Heart left ventricle (tissue), 16 donors: ENCODE measurements around the gene TNS1. TPM values are rescaled to one million over a fixed set of nuclear protein-coding genes. Genes with fewer than 3 reads are reported as not detected.

Source experiments
- ATAC-seq, 4 donors: fragments of 200-7000 bp; cut with Tn5 transposase; one replicate each; pipeline ENCODE4 v1.9.1; 2020 to 2022; ENCODE audit warnings: moderate library complexity in 4 of 4, mild to moderate bottlenecking in 3 of 4, moderate number of reproducible peaks in 1 of 4
- DNase-seq, 5 donors: peaks; one replicate each; pipeline ENCODE4 v3.0.0-alpha.2; 2020
- H3K27ac ChIP-seq, 12 donors: fragments of 200-600 bp; sonication (generic) in 4 of 12; one replicate each; pipeline versions ENCODE4 v1.5.0 to v1.8.0; 2016 to 2022; ENCODE audit warnings: mild to moderate bottlenecking in 2 of 12
- H3K27me3 ChIP-seq, 9 donors: fragments of 200-600 bp; sonication (generic) in 2 of 9; one replicate each; pipeline versions ENCODE4 v1.5.1 to v1.8.0; 2016 to 2022; ENCODE audit warnings: mild to moderate bottlenecking in 3 of 9
- H3K36me3 ChIP-seq, 9 donors: fragments of 200-600 bp; sonication (generic) in 2 of 9; one replicate each; pipeline versions ENCODE4 v1.5.0 to v1.8.0; 2018 to 2022; ENCODE audit warnings: mild to moderate bottlenecking in 2 of 9
- H3K4me1 ChIP-seq, 12 donors: fragments of 200-600 bp; sonication (generic) in 4 of 12; one replicate each; pipeline versions ENCODE4 v1.5.0 to v1.8.0; 2016 to 2022; ENCODE audit warnings: mild to moderate bottlenecking in 3 of 12
- H3K4me3 ChIP-seq, 12 donors: fragments of 200-600 bp; sonication (generic) in 4 of 12; one replicate each; pipeline versions ENCODE4 v1.5.0 to v1.8.0; 2017 to 2022; ENCODE audit warnings: mild to moderate bottlenecking in 9 of 12, moderate library complexity in 4 of 12
- H3K9me3 ChIP-seq, 12 donors: fragments of 200-600 bp; sonication (generic) in 4 of 12; one replicate each; pipeline versions ENCODE4 v1.5.0 to v1.8.0; 2016 to 2022; ENCODE audit warnings: mild to moderate bottlenecking in 1 of 12
- POLR2A ChIP-seq, 2 donors: fragments of 450-650 bp; IDR thresholded peaks; one replicate each; pipeline ENCODE4 v1.6.1; 2017; ENCODE audit warnings: antibody characterized with exemption in 2 of 2, mild to moderate bottlenecking in 2 of 2, moderate library complexity in 2 of 2
- WGBS, 4 donors: extraction: QIAGEN DNeasy Blood & Tissue Kit in 2 of 4; methylation state at CpG; one replicate each; pipeline versions ENCODE4 v1.1.5 to v1.1.7; 2013 to 2018; 5-methylcytosine and 5-hydroxymethylcytosine counted together
- intact Hi-C, 10 donors: fragments of 100-400 bp; cut with DNase I; formaldehyde crosslinking; loops; one replicate each; pipeline versions ENCODE4 v1.11.1 to v1.14.2; 2022
- polyA plus RNA-seq, 2 donors: library from polyadenylated mRNA; stranded (reverse); fragments of 200-250 nt; gene quantifications; one replicate each; pipeline ENCODE4 v1.2.3, GENCODE V29; 2013
- total RNA-seq, 9 donors: library from RNA; depleted of rRNA in 2 of 9; stranded (reverse); fragments of >200 nt in 2 of 9; fragmentation: NEBNext Ultra II Directional in 3 of 9; extraction: Animal tissue kit (Norgen Biotek cat#: 25700) in 3 of 9; gene quantifications; one replicate each; pipeline versions ENCODE4 v1.1.0 to v1.2.4, GENCODE V29; 2016 to 2023
- TF ChIP-seq, protein P1 (sequence below), 12 donors: fragments of 200-600 bp; sonication (generic) in 4 of 12; IDR thresholded peaks; one replicate each; pipeline versions ENCODE4 v1.5.0 to v1.8.0; 2018 to 2022; ENCODE audit warnings: antibody characterized with exemption in 12 of 12, mild to moderate bottlenecking in 5 of 12
- donor health status: ischemic (EF 13 %, LVEDD 7.1; RV severe dilation, severe dysfunction).
- donor health status: healthy with polysubstance abuse.
- donor health status: DM: no; HTN: yes; CAD: no.
- donor health status: DM: no; HTN: no; CAD: no.
- donor health status: ischemic (EF 25% LVEDD 6.9; RV normal size, moderate dysfunction).
- donor health status: ischemic (EF 25% LVEDD 5.7; RV mildly dilated, moderate dysfunction).
- donor health status: healthy.
- donor health status: DM: yes; HTN: yes; CAD: no.
- donor health status: ischemic (EF 35%, LVEDD 5.7; RV mildly dilated, moderate dysfunction).
- donor health status: nonischemic (EF 11% LVEDD 7.7; RV severe dilation, severe dysfunction).
- donor health status: DM: yes; HTN: yes; CAD: no.
- donor health status: PGD.
- donor health status: ischemic (EF 29% LVEDD 5.4; RV normal size, mild dysfunction).
- donor health status: nonischemic (EF 23%, LVEDD 6.1; RV moderate dilation, normal function).

The TNS1 gene
- total and polyA plus RNA-seq, 11 donors = 243 to 899 (median 669) TPM

DNA sequence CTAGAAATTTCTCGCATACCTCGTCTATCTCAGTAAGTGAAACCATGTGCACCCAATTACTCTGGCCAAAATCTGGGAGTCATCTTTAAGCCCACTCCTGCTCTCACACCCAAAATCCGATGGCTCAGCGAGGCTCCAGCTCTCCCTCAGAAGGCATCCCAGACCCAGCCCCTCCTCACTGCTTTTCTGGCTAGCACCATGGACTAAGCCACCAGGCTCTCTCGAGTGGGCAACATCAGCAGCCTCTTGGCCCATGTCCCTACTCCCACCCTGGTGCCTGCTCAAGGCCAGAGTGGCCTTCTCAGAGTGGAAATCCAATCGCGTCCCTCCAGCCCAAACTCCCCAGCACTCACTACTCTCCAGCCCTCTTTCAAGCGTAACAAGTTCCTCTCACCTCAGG, 27.2 kb downstream of the TNS1 start:
- Histone ChIP-seq H3K4me1 (peaks cover 11 to 88% (median 54%) of the 10 kb centered on the region in 12 donors), H3K9me3 (no peaks in the 10 kb centered on the region), H3K27me3 (no peaks in the 10 kb centered on the region), H3K4me3 (no peak overlapping the region), H3K36me3 (peaks cover 0 to 6% (median 0%) of the 10 kb centered on the region in 9 donors), H3K27ac (peak overlapping the region in 2 of 12 donors; percentile 12 to 91)
- intact Hi-C loops = no loop called here
- no peak for ATAC-seq
- 77 to 85% (median 83%) methylated on average over 8 of the region's 8 CpGs for WGBS, 4 donors
- peak in 2 of 5 donors; percentile 24 to 34 for DNase-seq
- TF ChIP-seq POLR2A (IDR thresholded peaks at IDR 0.05) = no peak
- TF ChIP-seq, protein P1, sequence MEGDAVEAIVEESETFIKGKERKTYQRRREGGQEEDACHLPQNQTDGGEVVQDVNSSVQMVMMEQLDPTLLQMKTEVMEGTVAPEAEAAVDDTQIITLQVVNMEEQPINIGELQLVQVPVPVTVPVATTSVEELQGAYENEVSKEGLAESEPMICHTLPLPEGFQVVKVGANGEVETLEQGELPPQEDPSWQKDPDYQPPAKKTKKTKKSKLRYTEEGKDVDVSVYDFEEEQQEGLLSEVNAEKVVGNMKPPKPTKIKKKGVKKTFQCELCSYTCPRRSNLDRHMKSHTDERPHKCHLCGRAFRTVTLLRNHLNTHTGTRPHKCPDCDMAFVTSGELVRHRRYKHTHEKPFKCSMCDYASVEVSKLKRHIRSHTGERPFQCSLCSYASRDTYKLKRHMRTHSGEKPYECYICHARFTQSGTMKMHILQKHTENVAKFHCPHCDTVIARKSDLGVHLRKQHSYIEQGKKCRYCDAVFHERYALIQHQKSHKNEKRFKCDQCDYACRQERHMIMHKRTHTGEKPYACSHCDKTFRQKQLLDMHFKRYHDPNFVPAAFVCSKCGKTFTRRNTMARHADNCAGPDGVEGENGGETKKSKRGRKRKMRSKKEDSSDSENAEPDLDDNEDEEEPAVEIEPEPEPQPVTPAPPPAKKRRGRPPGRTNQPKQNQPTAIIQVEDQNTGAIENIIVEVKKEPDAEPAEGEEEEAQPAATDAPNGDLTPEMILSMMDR (IDR thresholded peaks at IDR 0.05) = no peak

DNA sequence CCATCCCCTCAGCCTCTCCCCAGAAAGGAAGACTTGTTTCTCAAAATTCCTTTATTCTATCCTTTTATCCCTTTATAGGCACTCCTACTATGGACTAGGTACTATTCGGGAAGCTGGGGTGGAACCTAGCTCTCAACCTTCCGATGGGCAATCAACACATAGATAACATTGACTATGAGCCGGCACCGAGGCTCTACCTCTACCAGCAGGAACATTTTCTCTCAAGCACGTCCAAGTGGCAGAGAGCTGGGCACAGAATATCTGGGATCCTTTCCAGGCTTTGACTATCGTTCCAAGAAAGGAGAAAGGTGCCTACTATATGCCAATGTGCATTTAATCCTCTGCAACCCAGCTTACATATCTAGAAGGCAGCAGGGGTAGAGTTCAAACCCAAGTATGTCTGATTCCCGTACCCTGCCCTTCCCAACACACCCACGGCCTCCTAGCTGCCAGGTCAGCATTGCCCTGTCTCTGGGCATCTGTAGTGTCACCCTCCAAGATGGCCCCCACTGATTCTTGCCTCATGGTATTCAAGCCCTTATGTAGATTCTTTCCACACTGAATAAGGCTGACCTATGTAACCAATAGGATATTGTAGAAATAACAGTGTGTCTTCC, 28.3 kb downstream of the TNS1 start:
- Histone ChIP-seq H3K27ac (peak overlapping the region in 8 of 12 donors; percentile 12 to 91 (median 46)), H3K9me3 (no peaks in the 10 kb centered on the region), H3K4me1 (peaks cover 6 to 77% (median 43%) of the 10 kb centered on the region in 12 donors), H3K4me3 (no peak overlapping the region), H3K36me3 (peaks cover 0 to 6% (median 0%) of the 10 kb centered on the region in 9 donors), H3K27me3 (no peaks in the 10 kb centered on the region)
- no peak for TF ChIP-seq POLR2A (IDR thresholded peaks at IDR 0.05)
- TF ChIP-seq, protein P1 (IDR thresholded peaks at IDR 0.05) = no peak
- ATAC-seq (peak in 3 of 4 donors; percentile 18 to 33 (median 31)), DNase-seq (peak in 3 of 5 donors; percentile 34 to 55 (median 35))
- WGBS, 4 donors = 51 to 66% (median 59%) methylated on average over 8 of the region's 8 CpGs
- intact Hi-C loops = no loop called here

DNA sequence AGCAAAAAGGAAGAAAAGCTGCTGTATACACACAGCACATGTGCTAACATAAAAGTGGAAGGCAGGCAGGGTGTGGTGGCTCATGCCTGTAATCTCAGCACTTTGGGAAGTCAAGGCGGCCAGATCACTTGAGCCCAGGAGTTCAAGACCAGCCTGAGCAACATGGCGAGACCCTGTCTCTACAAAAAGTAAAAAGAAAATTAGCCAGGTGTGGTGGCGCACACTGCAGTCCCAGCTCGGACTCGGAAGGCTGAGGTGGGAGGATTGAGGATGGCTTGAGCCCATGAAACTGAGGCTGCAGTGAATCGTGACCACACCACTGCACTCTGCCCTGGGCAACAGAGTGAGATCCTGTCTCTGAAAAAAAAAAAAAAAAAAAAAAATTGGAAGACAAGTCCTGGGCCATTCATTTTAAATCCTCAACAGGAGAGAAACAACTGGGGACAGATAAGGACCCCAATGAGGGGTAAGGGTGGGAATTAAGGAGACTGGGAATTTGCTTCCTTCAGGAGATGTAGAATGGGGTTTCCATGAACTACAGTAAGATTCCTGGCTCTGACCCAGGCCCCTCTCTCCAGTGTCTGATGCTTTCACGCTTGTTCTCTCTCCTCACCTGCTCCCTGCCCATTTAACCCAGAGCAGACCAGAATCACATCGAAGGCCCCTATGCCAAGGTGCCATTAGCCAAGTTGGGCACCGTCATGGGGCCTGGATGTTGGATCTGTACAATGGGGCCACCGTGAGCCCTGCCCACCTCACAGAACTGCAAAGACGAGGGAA, 29.6 kb downstream of the TNS1 start:
- ATAC-seq = no peak
- TF ChIP-seq POLR2A (IDR thresholded peaks at IDR 0.05) = no peak
- TF ChIP-seq, protein P1 (IDR thresholded peaks at IDR 0.05) = no peak
- no peak overlapping the region for H3K4me3 ChIP-seq
- intact Hi-C loops = no loop called here
- DNase-seq = peak in 1 of 5 donors; percentile 18
- 86 to 90% (median 89%) methylated on average over 11 of the region's 11 CpGs for WGBS, 4 donors
- no peaks in the 10 kb centered on the region for H3K9me3 ChIP-seq
- H3K36me3 ChIP-seq = peaks cover 0 to 6% (median 0%) of the 10 kb centered on the region in 9 donors
- H3K4me1 ChIP-seq = peaks cover 3 to 64% (median 36%) of the 10 kb centered on the region in 12 donors
- no peaks in the 10 kb centered on the region for H3K27me3 ChIP-seq
- H3K27ac ChIP-seq = peak overlapping the region; percentile 33 to 91 (median 62)

DNA sequence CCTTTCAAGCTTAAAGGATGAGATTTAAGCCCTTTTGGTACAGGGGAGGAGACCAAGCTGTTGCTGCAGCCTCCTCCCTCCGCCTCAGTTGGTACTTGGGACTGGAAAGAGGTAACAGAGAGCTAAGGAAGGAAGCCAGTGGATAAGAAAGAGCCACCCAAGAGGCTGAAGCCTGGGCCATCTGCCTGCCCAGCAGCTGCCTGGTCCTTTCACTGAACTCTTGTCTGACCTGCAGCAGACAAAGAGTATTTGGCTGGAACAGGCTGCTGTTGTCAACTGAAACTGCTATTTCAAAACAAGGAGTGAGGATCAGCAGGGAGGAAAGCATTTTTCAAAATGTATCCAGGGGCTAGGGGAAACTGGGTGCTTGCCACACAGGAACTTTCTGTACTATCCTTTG, 30.3 kb downstream of the TNS1 start:
- no peaks in the 10 kb centered on the region for H3K9me3 ChIP-seq
- WGBS, 4 donors = 31 to 63% (median 53%) methylated on average over 1 of the region's 1 CpG
- peak overlapping the region; percentile 33 to 91 (median 62) for H3K27ac ChIP-seq
- intact Hi-C loops = no loop called here
- peaks cover 0 to 6% (median 0%) of the 10 kb centered on the region in 9 donors for H3K36me3 ChIP-seq
- ATAC-seq (peak; percentile 52 to 75 (median 64)), DNase-seq (peak in 2 of 5 donors; percentile 35 to 52)
- no peaks in the 10 kb centered on the region for H3K27me3 ChIP-seq
- peaks cover 3 to 57% (median 29%) of the 10 kb centered on the region in 12 donors for H3K4me1 ChIP-seq
- TF ChIP-seq, protein P1 (IDR thresholded peaks at IDR 0.05) = no peak
- TF ChIP-seq POLR2A (IDR thresholded peaks at IDR 0.05) = no peak
- no peak overlapping the region for H3K4me3 ChIP-seq
